Adrenal gland (tissue), 12 donors: ENCODE measurements around the gene POM121L12. TPM values are rescaled to one million over a fixed set of nuclear protein-coding genes. Genes with fewer than 3 reads are reported as not detected.

Experiments
- DNase-seq, 7 donors: peaks; one replicate each; pipeline ENCODE4 v3.0.0-alpha.2; 2019 to 2020
- H3K27ac ChIP-seq, 5 donors: fragments of 200-600 bp; sonication (generic) in 4 of 5; 1 replicate in 3 of 5; 2 replicates in 2 of 5; pipeline versions ENCODE4 v1.5.1 to v1.8.0; 2016 to 2020; ENCODE audit warnings: mild to moderate bottlenecking in 1 of 5
- H3K27me3 ChIP-seq: fragments of 200-600 bp; 2 replicates; pipeline ENCODE4 v1.8.0; 2021
- H3K36me3 ChIP-seq, 2 donors: fragments of 200-600 bp; replicated peaks in 1 of 2; 1 replicate in 1 of 2; 2 replicates in 1 of 2; pipeline versions ENCODE4 v1.5.1 to v1.8.0; 2018 to 2022
- H3K4me1 ChIP-seq, 2 donors: fragments of 200-600 bp; replicated peaks in 1 of 2; 1 replicate in 1 of 2; 2 replicates in 1 of 2; pipeline versions ENCODE4 v1.5.1 to v1.8.0; 2018 to 2021
- H3K4me3 ChIP-seq, 4 donors: fragments of 200-600 bp; sonication (generic) in 3 of 4; one replicate each; pipeline ENCODE4 v1.5.1; 2016 to 2018
- H3K9me3 ChIP-seq, 3 donors: fragments of 200-600 bp; sonication (generic) in 1 of 3; replicated peaks in 1 of 3; 1 replicate in 2 of 3; 2 replicates in 1 of 3; pipeline versions ENCODE4 v1.5.1 to v1.8.0; 2016 to 2021
- POLR2A ChIP-seq, 2 donors: fragments of 450-650 bp; IDR thresholded peaks; one replicate each; pipeline ENCODE4 v1.6.1; 2017; ENCODE audit warnings: antibody characterized with exemption in 2 of 2, mild to moderate bottlenecking in 2 of 2, moderate library complexity in 1 of 2
- WGBS, 4 donors: extraction: QIAGEN DNeasy Blood & Tissue Kit in 2 of 4; methylation state at CpG; one replicate each; pipeline versions ENCODE4 v1.1.5 to v1.1.7; 2013 to 2017; 5-methylcytosine and 5-hydroxymethylcytosine counted together
- intact Hi-C, 2 donors: fragments of 100-400 bp; cut with DNase I; formaldehyde crosslinking; loops; one replicate each; pipeline versions ENCODE4 v1.14.1 to v1.15.0; 2022 to 2023
- polyA plus RNA-seq, 3 donors: library from polyadenylated mRNA; stranded (reverse); fragments of 200-250 nt in 2 of 3; fragments of 350-450 nt in 1 of 3; fragmentation: Illumina TruSeq in 1 of 3; extraction: RNeasy Lipid Tissue Mini Kit (QIAGEN cat#74804) in 1 of 3; gene quantifications; one replicate each; pipeline ENCODE4 v1.2.3, GENCODE V29; 2013 to 2014
- total RNA-seq, 9 donors: library from RNA; depleted of rRNA in 4 of 9; stranded (reverse); fragments of >200 nt in 4 of 9; fragments of 120-200 nt in 1 of 9; fragmentation: NEBNext Ultra II Directional in 1 of 9; extraction: Animal tissue kit (Norgen Biotek cat#: 25700) in 1 of 9; gene quantifications; one replicate each; pipeline versions ENCODE4 v1.1.0 to v1.2.4, GENCODE V29; 2013 to 2023
- TF ChIP-seq, protein P1 (sequence below), 6 experiments: fragments of 450-650 bp in 4 of 6; fragments of 200-600 bp in 2 of 6; sonication (generic) in 1 of 6; IDR thresholded peaks; 1 replicate in 5 of 6; 2 replicates in 1 of 6; pipeline versions ENCODE4 v1.5.1 to v1.8.0; 2016 to 2021; ENCODE audit warnings: antibody characterized with exemption in 6 of 6, mild to moderate bottlenecking in 2 of 6, moderate library complexity in 1 of 6
- donor health status: healthy with polysubstance abuse.
- donor health status: Bipolar disorder and iron deficiency.
- donor health status: DM: yes; HTN: yes; CAD: no.
- donor health status: DM: no; HTN: no; CAD: no.
- donor health status: DM: no; HTN: no; CAD: no.
- donor health status: DM: yes; HTN: yes; CAD: no.

Gene POM121L12
- total and polyA plus RNA-seq, 12 donors: not detected

DNA sequence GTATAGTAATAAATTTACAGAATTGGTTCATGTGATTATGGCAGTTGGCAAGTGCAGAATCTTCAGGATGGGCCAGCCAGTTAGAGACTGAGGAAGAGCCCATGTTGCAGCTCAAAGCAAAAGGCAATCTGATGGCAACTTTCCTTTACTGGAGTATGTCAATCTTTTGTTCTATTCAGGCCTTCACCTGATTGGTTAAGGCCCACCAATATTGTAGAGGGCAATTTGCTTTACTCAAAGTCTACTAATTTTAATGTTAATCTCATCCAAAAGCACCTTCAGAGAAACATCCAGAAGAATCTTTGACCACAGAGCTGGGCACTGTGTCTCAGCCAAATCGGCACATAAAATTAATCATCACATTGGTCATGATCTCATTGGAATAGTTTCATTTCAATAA is 20.0 kb upstream of the POM121L12 start:
- no peaks in the 10 kb centered on the region for H3K27me3 ChIP-seq
- no peaks in the 10 kb centered on the region for H3K4me1 ChIP-seq
- TF ChIP-seq, protein P1, sequence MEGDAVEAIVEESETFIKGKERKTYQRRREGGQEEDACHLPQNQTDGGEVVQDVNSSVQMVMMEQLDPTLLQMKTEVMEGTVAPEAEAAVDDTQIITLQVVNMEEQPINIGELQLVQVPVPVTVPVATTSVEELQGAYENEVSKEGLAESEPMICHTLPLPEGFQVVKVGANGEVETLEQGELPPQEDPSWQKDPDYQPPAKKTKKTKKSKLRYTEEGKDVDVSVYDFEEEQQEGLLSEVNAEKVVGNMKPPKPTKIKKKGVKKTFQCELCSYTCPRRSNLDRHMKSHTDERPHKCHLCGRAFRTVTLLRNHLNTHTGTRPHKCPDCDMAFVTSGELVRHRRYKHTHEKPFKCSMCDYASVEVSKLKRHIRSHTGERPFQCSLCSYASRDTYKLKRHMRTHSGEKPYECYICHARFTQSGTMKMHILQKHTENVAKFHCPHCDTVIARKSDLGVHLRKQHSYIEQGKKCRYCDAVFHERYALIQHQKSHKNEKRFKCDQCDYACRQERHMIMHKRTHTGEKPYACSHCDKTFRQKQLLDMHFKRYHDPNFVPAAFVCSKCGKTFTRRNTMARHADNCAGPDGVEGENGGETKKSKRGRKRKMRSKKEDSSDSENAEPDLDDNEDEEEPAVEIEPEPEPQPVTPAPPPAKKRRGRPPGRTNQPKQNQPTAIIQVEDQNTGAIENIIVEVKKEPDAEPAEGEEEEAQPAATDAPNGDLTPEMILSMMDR (IDR thresholded peaks at IDR 0.05): no peak
- TF ChIP-seq POLR2A (IDR thresholded peaks at IDR 0.05): no peak
- no peak overlapping the region for H3K27ac ChIP-seq
- intact Hi-C loops: no loop called here
- 86 to 93% (median 86%) methylated on average over 1 of the region's 1 CpG for WGBS, 4 donors
- H3K36me3 ChIP-seq: no peaks in the 10 kb centered on the region
- H3K4me3 ChIP-seq: no peak overlapping the region
- no peak for DNase-seq
- no peaks in the 10 kb centered on the region for H3K9me3 ChIP-seq

DNA sequence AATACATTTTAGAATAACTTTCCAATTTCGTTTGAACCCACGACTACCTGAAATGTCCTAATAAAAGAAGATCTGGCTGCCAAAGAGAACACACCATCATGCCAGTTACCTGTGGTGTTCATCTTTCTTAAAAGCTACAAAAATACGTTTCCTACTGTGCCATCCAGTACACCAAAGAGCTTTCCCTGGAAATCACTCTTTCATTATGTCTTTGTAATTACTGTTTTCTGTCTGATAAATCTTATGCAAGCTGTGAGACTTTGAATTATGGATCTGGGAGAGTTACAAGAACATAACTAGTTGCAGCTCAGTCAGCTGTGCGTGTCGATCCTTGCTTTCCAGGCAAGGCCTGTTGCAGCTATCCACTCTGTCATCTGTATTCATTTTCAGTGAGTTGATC is 12.5 kb upstream of the POM121L12 start:
- intact Hi-C loops: no loop called here
- 53 to 66% (median 61%) methylated on average over 5 of the region's 5 CpGs for WGBS, 4 donors

DNA sequence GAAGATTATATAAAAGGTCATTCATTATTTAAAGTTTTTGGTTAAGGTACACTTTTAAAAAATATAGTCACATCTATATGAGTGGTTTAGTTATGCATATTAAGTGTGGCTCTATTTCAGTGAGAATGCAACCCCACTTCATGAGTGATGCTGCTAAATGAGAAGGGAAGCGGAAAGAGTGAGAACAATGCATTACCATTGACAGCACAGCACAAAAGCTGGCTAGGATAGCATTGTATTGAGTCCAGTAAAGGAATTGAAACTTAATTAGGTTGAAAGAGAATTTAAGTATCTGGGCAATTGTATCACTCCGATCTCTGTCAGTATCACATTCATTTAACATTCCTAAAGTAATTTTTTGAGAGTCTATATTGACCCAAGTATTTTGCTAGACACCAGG is 13.2 kb downstream of the POM121L12 start:
- no peaks in the 10 kb centered on the region for H3K4me1 ChIP-seq
- TF ChIP-seq, protein P1 (IDR thresholded peaks at IDR 0.05): no peak
- TF ChIP-seq POLR2A (IDR thresholded peaks at IDR 0.05): no peak
- intact Hi-C loops: no loop called here
- no peak overlapping the region for H3K27ac ChIP-seq
- no peak for DNase-seq
- no peaks in the 10 kb centered on the region for H3K36me3 ChIP-seq
- no peaks in the 10 kb centered on the region for H3K9me3 ChIP-seq
- 65 to 81% (median 78%) methylated on average over 2 of the region's 2 CpGs for WGBS, 4 donors
- no peak overlapping the region for H3K4me3 ChIP-seq
- no peaks in the 10 kb centered on the region for H3K27me3 ChIP-seq

More for the DNA sequence above, 12.5 kb upstream of the POM121L12 start:
- no peak for DNase-seq
- Histone ChIP-seq H3K27ac (no peak overlapping the region), H3K27me3 (no peaks in the 10 kb centered on the region), H3K4me1 (no peaks in the 10 kb centered on the region), H3K36me3 (no peaks in the 10 kb centered on the region), H3K4me3 (no peak overlapping the region), H3K9me3 (no peaks in the 10 kb centered on the region)
- TF ChIP-seq, protein P1 (IDR thresholded peaks at IDR 0.05): no peak
- no peak for TF ChIP-seq POLR2A (IDR thresholded peaks at IDR 0.05)

DNA sequence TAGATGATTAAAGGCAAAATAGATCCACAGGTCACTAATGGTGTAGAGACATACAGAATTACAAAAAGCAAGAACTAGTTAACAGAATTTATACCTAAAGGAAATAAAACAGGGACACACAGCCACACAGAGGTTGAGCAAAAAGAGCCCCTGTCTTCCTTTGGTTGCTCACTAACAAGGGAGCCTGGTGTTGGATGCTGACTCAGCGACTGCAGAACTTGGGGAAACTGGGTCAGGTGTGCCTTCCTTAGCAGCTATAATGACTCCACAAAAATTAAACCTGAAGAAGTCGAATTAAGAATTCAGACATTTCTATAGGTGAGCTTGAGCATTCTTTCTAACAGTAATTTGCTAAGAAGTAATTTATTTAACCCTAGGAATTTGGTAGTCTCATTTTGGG is 15.0 kb downstream of the POM121L12 start:
- Histone ChIP-seq H3K27ac (no peak overlapping the region), H3K9me3 (no peaks in the 10 kb centered on the region), H3K4me1 (no peaks in the 10 kb centered on the region), H3K27me3 (no peaks in the 10 kb centered on the region), H3K36me3 (no peaks in the 10 kb centered on the region), H3K4me3 (no peak overlapping the region)
- WGBS, 4 donors: 61 to 83% (median 67%) methylated on average over 2 of the region's 2 CpGs
- no peak for TF ChIP-seq POLR2A (IDR thresholded peaks at IDR 0.05)
- TF ChIP-seq, protein P1 (IDR thresholded peaks at IDR 0.05): no peak
- DNase-seq: no peak
- intact Hi-C loops: no loop called here
